NOMO-1 (cell line): Measurements from ENCODE around the gene NFIA.

Experiments
- DNase-seq, 2 experiments: peaks; one replicate each; lab custom pipeline; 2025; ENCODE audit not compliant: unreplicated experiment in 2 of 2; lab: John Stamatoyannopoulos, UW

NFIA gene

GRCh38 chr1:61318319-61319125, 236.2 kb downstream of the NFIA start:
- DNase-seq, result no peak

GRCh38 chr1:61320575-61320974, 238.2 kb downstream of the NFIA start:
- no peak for DNase-seq

GRCh38 chr1:61322008-61322744, 239.8 kb downstream of the NFIA start:
- DNase-seq, result no peak

- DNase-seq, result no peak
Observed at GRCh38 chr1:61322769-61323168, 240.4 kb downstream of the NFIA start.

GRCh38 chr1:61323681-61324328, 241.4 kb downstream of the NFIA start:
- no peak for DNase-seq

- no peak for DNase-seq
Observed at GRCh38 chr1:61326713-61327112, 244.4 kb downstream of the NFIA start.

- DNase-seq, result no peak
Observed at GRCh38 chr1:61327436-61327835, 245.1 kb downstream of the NFIA start.

GRCh38 chr1:61329556-61329955, 247.2 kb downstream of the NFIA start:
- DNase-seq, result no peak

- no peak for DNase-seq
Observed at GRCh38 chr1:61330018-61330417, 247.7 kb downstream of the NFIA start.

GRCh38 chr1:61330571-61330970, 248.2 kb downstream of the NFIA start:
- no peak for DNase-seq

GRCh38 chr1:61332196-61332753, 249.9 kb downstream of the NFIA start:
- no peak for DNase-seq

GRCh38 chr1:61332796-61333195, 250.4 kb downstream of the NFIA start:
- DNase-seq, result no peak

- DNase-seq, result no peak
Observed at GRCh38 chr1:61334718-61335589, 252.6 kb downstream of the NFIA start.

- no peak for DNase-seq
Observed at GRCh38 chr1:61337037-61337436, 254.7 kb downstream of the NFIA start.

GRCh38 chr1:61337441-61337951, 255.1 kb downstream of the NFIA start:
- DNase-seq, result no peak

- DNase-seq, result peak; percentile 19 to 63
Observed at GRCh38 chr1:61337981-61338848, 255.9 kb downstream of the NFIA start.

- DNase-seq, result no peak
Observed at GRCh38 chr1:61338899-61339298, 256.5 kb downstream of the NFIA start.

GRCh38 chr1:61341426-61341825, 259.1 kb downstream of the NFIA start:
- peak in 1 of 2 experiments; percentile 16 for DNase-seq

- no peak for DNase-seq
Observed at GRCh38 chr1:61343734-61344420, 261.5 kb downstream of the NFIA start.
